HepG2 (cell line): Measurements from ENCODE around the gene ABCC1.

Experiments used
- DMAP1 ChIP-seq: IDR thresholded peaks from 2 replicates; pipeline ENCODE4 v1.6.1; 2016
- ESRRA ChIP-seq: sonication (generic); formaldehyde crosslinking; IDR thresholded peaks from 2 replicates; pipeline ENCODE4 v1.5.1; 2020; ENCODE audit warnings: mild to moderate bottlenecking, low read depth, missing genetic modification reagents
- GMEB1 ChIP-seq: sonication (generic); formaldehyde crosslinking; IDR thresholded peaks from 2 replicates; pipeline ENCODE4 v1.5.1; 2020; ENCODE audit warnings: missing genetic modification reagents, mild to moderate bottlenecking, borderline replicate concordance
- SETDB1 ChIP-seq: sonication (generic); formaldehyde crosslinking; IDR thresholded peaks from 2 replicates; pipeline ENCODE4 v1.5.1; 2020; ENCODE audit warnings: missing genetic modification reagents, mild to moderate bottlenecking, borderline replicate concordance
- SUZ12 ChIP-seq: fragments of 150-350 bp; IDR thresholded peaks from 2 replicates; pipeline ENCODE4 v1.6.1; 2014; ENCODE audit warnings: low read depth, low read length
- ZKSCAN1 ChIP-seq: fragments of 150-350 bp; IDR thresholded peaks from 2 replicates; pipeline ENCODE4 v1.6.1; 2014; ENCODE audit warnings: low read length
- ZKSCAN8 ChIP-seq: IDR thresholded peaks from 2 replicates; pipeline ENCODE4 v1.6.1; 2016; ENCODE audit warnings: borderline replicate concordance, missing genetic modification reagents, missing compliant biosample characterization
- ZNF350 ChIP-seq: sonication (generic); formaldehyde crosslinking; IDR thresholded peaks from 2 replicates; pipeline ENCODE4 v1.4.0; 2020; ENCODE audit warnings: mild to moderate bottlenecking, low read depth, missing genetic modification reagents, borderline replicate concordance
- TF ChIP-seq, protein P1 (sequence below): sonication (generic); formaldehyde crosslinking; IDR thresholded peaks from 2 replicates; pipeline ENCODE4 v1.5.0; 2020; ENCODE audit warnings: mild to moderate bottlenecking, missing genetic modification reagents, moderate library complexity
- TF ChIP-seq, protein P2 (sequence below): IDR thresholded peaks from 2 replicates; pipeline ENCODE4 v1.6.1; 2012; ENCODE audit warnings: low read length, improper control_type of control experiment
- TF ChIP-seq, protein P3 (sequence below): sonication (generic); formaldehyde crosslinking; conservative IDR thresholded peaks from 2 replicates; pipeline ENCODE4 v1.8.1; 2023; ENCODE audit warnings: missing genetic modification reagents

DNA sequence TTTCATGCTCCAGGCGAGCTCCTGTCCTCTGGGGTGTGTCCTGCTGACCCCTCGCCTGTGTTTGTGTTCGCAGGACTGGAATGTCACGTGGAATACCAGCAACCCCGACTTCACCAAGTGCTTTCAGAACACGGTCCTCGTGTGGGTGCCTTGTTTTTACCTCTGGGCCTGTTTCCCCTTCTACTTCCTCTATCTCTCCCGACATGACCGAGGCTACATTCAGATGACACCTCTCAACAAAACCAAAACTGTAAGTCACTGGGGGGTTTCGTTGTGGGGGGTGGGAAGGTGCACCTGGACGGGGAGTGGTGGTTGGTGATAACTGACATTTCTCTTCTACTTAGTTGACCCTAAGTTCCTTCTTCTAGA lies 58.3 kb downstream of the ABCC1 start:
- TF ChIP-seq GMEB1 (CRISPR knock-in tag), result no peak
- TF ChIP-seq SUZ12, result no peak
- TF ChIP-seq ZNF350 (CRISPR knock-in tag), result no peak
- TF ChIP-seq DMAP1 (CRISPR knock-in tag), result no peak
- TF ChIP-seq ZKSCAN1, result no peak
- TF ChIP-seq SETDB1, result no peak
- TF ChIP-seq, protein P1, sequence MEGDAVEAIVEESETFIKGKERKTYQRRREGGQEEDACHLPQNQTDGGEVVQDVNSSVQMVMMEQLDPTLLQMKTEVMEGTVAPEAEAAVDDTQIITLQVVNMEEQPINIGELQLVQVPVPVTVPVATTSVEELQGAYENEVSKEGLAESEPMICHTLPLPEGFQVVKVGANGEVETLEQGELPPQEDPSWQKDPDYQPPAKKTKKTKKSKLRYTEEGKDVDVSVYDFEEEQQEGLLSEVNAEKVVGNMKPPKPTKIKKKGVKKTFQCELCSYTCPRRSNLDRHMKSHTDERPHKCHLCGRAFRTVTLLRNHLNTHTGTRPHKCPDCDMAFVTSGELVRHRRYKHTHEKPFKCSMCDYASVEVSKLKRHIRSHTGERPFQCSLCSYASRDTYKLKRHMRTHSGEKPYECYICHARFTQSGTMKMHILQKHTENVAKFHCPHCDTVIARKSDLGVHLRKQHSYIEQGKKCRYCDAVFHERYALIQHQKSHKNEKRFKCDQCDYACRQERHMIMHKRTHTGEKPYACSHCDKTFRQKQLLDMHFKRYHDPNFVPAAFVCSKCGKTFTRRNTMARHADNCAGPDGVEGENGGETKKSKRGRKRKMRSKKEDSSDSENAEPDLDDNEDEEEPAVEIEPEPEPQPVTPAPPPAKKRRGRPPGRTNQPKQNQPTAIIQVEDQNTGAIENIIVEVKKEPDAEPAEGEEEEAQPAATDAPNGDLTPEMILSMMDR (CRISPR knock-in tag), result no peak
- TF ChIP-seq ESRRA (CRISPR knock-in tag), result no peak
- TF ChIP-seq, protein P2, sequence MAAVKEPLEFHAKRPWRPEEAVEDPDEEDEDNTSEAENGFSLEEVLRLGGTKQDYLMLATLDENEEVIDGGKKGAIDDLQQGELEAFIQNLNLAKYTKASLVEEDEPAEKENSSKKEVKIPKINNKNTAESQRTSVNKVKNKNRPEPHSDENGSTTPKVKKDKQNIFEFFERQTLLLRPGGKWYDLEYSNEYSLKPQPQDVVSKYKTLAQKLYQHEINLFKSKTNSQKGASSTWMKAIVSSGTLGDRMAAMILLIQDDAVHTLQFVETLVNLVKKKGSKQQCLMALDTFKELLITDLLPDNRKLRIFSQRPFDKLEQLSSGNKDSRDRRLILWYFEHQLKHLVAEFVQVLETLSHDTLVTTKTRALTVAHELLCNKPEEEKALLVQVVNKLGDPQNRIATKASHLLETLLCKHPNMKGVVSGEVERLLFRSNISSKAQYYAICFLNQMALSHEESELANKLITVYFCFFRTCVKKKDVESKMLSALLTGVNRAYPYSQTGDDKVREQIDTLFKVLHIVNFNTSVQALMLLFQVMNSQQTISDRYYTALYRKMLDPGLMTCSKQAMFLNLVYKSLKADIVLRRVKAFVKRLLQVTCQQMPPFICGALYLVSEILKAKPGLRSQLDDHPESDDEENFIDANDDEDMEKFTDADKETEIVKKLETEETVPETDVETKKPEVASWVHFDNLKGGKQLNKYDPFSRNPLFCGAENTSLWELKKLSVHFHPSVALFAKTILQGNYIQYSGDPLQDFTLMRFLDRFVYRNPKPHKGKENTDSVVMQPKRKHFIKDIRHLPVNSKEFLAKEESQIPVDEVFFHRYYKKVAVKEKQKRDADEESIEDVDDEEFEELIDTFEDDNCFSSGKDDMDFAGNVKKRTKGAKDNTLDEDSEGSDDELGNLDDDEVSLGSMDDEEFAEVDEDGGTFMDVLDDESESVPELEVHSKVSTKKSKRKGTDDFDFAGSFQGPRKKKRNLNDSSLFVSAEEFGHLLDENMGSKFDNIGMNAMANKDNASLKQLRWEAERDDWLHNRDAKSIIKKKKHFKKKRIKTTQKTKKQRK, result no peak
- TF ChIP-seq ZKSCAN8 (CRISPR knock-in tag), result no peak
- TF ChIP-seq, protein P3, sequence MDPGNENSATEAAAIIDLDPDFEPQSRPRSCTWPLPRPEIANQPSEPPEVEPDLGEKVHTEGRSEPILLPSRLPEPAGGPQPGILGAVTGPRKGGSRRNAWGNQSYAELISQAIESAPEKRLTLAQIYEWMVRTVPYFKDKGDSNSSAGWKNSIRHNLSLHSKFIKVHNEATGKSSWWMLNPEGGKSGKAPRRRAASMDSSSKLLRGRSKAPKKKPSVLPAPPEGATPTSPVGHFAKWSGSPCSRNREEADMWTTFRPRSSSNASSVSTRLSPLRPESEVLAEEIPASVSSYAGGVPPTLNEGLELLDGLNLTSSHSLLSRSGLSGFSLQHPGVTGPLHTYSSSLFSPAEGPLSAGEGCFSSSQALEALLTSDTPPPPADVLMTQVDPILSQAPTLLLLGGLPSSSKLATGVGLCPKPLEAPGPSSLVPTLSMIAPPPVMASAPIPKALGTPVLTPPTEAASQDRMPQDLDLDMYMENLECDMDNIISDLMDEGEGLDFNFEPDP, result no peak
